Middle frontal gyrus (tissue), 1 donor: ENCODE results near the gene POLR3A.

Experiments
- DNase-seq: peaks from one replicate; pipeline ENCODE4 v3.0.0-alpha.2; 2015; ENCODE audit warnings: low spot score; ENCODE audit errors: extremely low spot score

POLR3A gene

DNA sequence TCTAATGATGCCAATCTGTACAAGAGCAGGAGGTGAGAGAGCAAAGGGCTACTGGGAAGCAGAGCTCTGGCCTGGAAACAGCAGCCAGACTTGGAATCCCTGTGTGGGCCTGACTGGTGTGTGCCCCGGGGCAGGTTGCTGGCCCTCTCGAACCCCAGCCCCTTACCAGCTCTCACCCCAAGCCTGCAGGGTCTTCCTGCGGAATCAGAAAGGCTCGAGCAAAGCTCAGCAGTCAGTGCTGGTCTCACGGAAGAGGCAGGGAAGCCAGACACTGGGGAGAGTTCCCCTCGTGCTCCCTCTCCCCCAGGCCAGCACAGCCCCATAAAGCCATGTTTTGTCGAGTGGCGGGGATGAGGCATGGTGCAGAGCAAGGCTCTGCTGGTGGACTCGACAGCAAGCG is 50.1 kb downstream of the POLR3A start:
- DNase-seq = no peak

DNA sequence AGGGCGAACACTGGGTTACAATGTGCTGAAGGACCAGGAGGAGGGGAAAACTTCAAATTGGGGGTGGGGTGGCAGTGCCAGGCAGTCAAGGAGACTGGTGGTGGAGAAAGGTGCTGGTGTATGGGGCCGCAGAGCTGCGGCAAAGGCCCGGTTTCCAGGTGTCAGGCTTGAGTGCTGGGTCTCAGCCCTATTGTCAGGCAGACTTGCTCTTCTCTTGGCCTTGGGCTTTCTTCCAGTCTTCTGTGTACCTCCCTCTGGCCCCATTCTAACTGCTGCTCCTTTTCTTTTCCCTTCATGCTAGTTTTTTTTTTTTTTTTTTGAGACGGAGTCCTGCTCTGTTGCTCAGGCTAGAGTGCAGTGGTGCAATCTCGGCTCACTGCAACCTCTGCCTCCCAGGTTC is 51.0 kb downstream of the POLR3A start:
- DNase-seq = no peak

- no peak for DNase-seq
These were observed 51.4 kb downstream of the POLR3A start for GRCh38 chr10:77977934-77978333.

- no peak for DNase-seq
These were observed 52.3 kb downstream of the POLR3A start for GRCh38 chr10:77977016-77977415.

DNA sequence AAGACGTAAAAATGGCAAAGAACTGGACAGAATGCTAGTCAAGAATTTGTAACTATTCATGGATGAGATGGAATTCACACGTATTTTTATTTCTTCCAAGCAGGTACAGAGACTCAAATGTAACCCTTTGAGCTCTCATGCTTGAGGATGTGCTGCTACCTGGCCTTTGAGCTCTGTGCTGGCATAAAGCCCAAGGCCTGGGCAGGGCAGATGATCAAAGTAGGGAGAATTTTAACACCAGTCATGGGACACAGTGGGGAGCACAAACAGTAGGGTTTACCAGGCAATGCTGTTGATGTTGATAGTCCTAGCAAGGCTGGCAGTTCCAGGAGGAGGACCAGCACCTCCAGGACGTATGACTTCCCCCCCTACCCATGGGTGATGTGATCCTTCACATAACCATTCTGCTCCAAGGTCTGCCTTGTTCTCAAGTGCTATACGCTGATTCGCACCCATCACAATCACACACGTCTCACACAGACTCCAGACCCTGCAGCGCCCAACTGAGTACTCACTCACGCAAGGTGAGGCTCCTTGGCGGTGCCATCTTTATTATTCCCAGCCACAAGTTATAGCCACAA is 54.1 kb downstream of the POLR3A start:
- no peak for DNase-seq

GRCh38 chr10:77974396-77975074 is 54.8 kb downstream of the POLR3A start:
- no peak for DNase-seq

- DNase-seq = no peak
These were observed 56.0 kb downstream of the POLR3A start for GRCh38 chr10:77973276-77973675.

DNA sequence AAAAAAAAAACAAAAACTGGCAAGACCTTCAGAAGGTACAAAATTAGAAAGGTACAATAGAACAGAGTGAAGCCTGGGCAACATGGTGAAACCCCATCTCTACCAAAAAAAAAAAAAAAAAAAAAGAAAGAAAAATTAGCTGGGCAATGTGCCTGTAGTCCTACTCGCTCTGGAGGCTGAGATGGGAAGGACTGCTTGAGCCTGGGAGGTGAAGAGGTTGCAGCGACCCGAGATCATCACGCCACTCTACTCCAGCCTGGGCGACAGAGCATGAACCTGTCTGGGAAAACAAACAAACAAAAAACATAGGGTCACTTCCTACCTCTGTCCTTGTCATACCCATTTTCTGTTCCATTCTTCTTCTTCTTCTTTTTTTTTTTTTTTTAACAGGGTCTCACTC is 57.2 kb downstream of the POLR3A start:
- no peak for DNase-seq

GRCh38 chr10:77971804-77972144 is 57.5 kb downstream of the POLR3A start:
- no peak for DNase-seq

DNA sequence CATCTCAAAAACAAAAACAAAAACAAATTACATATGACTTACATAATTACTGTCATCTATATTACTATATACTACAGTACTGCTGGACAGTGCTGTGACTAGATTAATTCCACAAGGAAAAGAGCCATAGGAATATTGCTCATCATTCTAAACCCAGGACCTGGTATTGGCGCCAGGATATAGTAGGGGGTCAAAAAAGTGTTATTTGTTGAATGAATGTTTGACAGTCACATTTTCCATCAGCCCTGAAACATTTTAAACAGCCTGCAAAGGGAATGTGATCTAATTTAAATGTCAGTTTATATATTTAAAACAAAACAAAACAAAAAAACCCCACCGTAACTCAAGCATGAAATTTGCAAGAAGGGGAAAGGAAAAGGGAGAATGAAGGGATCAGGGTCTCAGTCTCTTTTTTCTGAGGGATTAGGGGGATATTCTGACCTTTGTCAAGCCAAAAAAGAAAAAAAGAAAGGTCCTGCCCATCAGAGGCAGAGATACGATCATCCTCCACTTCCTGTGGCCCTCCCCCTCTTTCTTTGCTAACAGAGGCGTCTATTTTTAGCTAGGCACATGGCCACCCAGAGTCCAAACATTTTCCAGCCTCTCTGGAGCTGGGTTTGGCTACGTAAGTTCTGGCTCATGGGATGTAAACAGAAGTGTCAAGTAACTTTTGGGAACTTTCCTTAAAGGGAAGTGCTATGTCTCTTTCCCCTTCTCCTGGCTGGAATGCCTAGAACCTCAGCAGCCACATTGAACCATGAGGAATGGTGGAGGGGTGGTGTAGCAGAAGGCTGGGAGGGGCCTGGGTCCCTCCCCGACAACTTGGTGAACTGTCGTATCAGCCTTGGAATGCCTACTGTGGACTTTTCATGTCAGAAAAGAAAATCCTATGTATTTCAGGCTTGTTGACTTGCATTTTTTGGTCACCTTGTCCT is 58.2 kb downstream of the POLR3A start:
- no peak for DNase-seq

DNA sequence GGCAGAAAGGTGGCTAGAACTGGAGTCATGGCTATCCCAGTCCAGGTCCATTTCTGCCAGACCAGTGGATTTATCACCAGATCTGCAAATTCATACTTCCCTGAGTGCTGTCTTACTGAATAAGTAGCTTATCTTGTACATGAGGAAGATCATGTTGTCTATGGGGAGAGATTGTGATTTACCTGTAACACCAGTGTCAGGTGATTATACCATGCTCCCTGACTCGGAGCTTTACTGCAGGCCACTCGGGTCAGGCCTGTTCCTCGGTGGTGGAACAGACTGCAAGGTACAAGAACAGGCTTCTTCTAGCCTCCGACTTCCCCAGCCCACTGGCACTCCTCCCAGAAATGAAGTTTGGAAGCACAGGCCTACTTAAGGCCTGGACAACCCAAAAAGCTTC is 60.2 kb downstream of the POLR3A start:
- no peak for DNase-seq

GRCh38 chr10:77967611-77968022 is 61.7 kb downstream of the POLR3A start:
- no peak for DNase-seq

DNA sequence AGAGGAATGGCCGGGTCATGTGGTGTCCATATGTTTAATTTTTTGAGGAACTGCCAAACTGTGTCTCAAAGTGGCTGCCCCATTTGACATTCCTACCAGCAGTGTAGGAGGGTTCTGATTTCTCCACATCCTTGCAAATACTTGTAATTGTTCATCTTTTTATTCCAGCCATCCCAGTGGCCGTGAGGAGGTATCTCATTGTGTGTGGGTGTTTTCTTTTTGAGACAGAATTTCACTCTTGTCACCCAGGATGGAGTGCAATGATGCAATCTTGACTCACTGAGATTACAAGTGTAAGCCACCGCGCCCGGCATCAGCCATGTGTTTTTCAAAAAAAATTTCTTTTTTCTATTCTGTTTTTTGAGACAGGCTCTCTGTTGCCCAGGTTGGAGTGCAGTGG is 64.0 kb downstream of the POLR3A start:
- DNase-seq = no peak

- no peak for DNase-seq
These were observed 64.5 kb downstream of the POLR3A start for GRCh38 chr10:77964811-77965210.

DNA sequence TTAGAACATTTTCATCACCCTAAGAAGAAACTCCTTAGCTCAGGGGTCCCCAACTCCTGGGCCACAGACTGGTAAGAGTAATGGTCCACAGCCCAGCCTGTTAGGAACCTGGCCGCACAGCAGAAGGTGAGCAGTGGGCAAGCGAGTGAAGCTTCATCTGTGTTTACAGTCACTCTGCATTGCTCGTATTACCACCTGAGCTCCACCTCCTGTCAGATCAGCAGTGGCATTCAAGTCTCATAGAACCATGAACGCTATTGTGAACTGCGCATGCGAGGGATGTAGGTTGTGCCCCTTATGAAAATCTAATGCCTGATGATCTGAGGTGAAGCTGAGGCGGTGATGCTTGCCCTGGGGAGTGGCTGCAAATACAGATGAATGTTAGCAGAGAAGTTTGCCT is 65.4 kb downstream of the POLR3A start:
- DNase-seq = no peak

GRCh38 chr10:77962350-77963146 is 66.8 kb downstream of the POLR3A start:
- DNase-seq = no peak

DNA sequence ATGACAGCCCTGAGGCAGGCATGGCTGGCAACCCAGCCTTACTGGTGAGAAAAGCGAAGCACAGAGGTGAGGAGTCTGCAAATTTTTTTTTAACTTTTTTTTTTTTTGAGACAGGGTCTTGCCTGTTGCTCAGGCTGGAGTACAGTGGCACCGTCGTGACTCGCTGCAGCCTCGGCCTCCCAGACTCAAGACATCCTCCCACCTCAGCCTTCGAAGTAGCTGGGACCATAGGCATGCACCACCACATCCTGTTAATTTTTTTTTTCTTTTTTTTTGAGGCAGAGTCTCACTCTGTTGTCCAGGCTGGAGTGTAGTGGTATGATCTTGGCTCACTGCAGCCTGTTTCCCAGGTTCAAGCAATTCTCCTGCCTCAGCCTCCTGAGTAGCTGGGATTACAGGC is 67.6 kb downstream of the POLR3A start:
- no peak for DNase-seq

- no peak for DNase-seq
These were observed 68.4 kb downstream of the POLR3A start for GRCh38 chr10:77960829-77961329.

- DNase-seq = no peak
These were observed 69.3 kb downstream of the POLR3A start for GRCh38 chr10:77959887-77960455.

DNA sequence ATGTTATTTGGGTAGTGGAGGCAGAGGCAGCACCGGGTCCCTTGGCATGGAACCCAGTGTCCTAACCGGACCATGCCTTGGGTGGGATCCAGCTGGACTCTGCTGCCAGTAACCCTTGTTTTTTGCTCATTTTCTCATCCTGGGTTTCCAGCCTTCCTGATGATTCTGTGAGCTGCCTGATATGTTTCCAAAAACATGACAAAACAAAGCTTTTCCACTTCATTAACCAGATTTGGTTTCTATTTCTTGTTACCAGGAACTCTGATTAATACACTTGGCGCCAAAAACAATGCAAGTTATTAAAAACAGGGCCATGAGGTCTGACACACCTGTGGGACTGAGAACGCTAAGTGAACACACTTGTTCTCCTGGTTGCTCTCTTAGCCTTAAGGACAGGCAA is 69.9 kb downstream of the POLR3A start:
- no peak for DNase-seq

DNA sequence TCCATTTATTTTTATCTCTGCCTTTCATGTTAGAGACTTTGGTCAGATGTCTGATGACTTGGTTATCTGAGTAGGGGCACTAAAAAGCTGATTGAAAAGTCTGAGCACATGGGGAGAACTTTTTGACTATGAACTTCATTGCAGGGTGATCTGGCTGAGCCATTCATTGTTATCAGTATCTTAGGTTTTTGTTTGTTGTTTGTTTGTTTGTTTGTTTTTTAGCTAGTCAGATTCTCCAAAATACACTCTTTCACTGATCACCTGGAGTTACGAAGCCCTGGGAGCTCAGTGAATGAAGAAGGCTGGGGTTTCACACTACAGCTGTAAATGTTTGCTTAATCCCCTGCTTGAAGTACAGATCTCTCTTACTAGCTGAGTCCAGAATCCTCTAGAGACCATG is 74.2 kb downstream of the POLR3A start:
- no peak for DNase-seq
